HEK293T (cell line): ENCODE measurements around the gene ZBTB32.

ENCODE experiments used
- CTCF ChIA-PET: fragments of 350-600 bp; formaldehyde crosslinking; extraction: SDS; loops from one replicate; lab custom pipeline; 2021; ENCODE audit warnings: antibody characterized with exemption, inconsistent platforms; lab: Yijun Ruan, JAX
- POLR2A ChIA-PET: fragments of 350-600 bp; formaldehyde crosslinking; extraction: SDS; loops from one replicate; lab custom pipeline; 2020; ENCODE audit warnings: antibody characterized with exemption, inconsistent platforms; lab: Yijun Ruan, JAX
- DNase-seq: peaks from one replicate; pipeline ENCODE4 v3.0.0; 2012; ENCODE audit warnings: mixed read lengths; ENCODE audit errors: extremely low spot score
- ARNT ChIP-seq: fragments of 450-650 bp; IDR thresholded peaks from 2 replicates; pipeline ENCODE4 v1.6.1; 2017; ENCODE audit warnings: mild to moderate bottlenecking
- BHLHE40 ChIP-seq: fragments of 450-650 bp; IDR thresholded peaks from 2 replicates; pipeline ENCODE4 v1.6.1; 2016; ENCODE audit warnings: mild to moderate bottlenecking, moderate library complexity, borderline replicate concordance
- CTBP1 ChIP-seq: fragments of 450-650 bp; IDR thresholded peaks from 2 replicates; pipeline ENCODE4 v1.6.1; 2016; ENCODE audit warnings: borderline replicate concordance
- ELF4 ChIP-seq: fragments of 450-650 bp; IDR thresholded peaks from 2 replicates; pipeline ENCODE4 v1.6.1; 2017; ENCODE audit warnings: antibody characterized with exemption
- FOXA1 ChIP-seq: fragments of 450-650 bp; IDR thresholded peaks from 2 replicates; pipeline ENCODE4 v1.6.1; 2016; ENCODE audit warnings: mild to moderate bottlenecking
- FOXK2 ChIP-seq: fragments of 450-650 bp; IDR thresholded peaks from 2 replicates; pipeline ENCODE4 v1.6.1; 2016; ENCODE audit warnings: mild to moderate bottlenecking
- FOXM1 ChIP-seq: fragments of 450-650 bp; IDR thresholded peaks from 2 replicates; pipeline ENCODE4 v1.6.1; 2017; ENCODE audit warnings: mild to moderate bottlenecking, borderline replicate concordance
- HDGF ChIP-seq: fragments of 450-650 bp; IDR thresholded peaks from 2 replicates; pipeline ENCODE4 v1.6.1; 2017; ENCODE audit warnings: antibody characterized with exemption, borderline replicate concordance
- L3MBTL2 ChIP-seq: fragments of 450-650 bp; conservative IDR thresholded peaks from 2 replicates; pipeline ENCODE4 v1.6.1; 2016; ENCODE audit warnings: mild to moderate bottlenecking
- LEF1 ChIP-seq: fragments of 450-650 bp; IDR thresholded peaks from 2 replicates; pipeline ENCODE4 v1.6.1; 2017; ENCODE audit warnings: mild to moderate bottlenecking, borderline replicate concordance
- NFRKB ChIP-seq: fragments of 450-650 bp; IDR thresholded peaks from 2 replicates; pipeline ENCODE4 v1.6.1; 2016; ENCODE audit warnings: mild to moderate bottlenecking, moderate library complexity
- SP1 ChIP-seq: fragments of 450-650 bp; IDR thresholded peaks from 2 replicates; pipeline ENCODE4 v1.6.1; 2017
- SUZ12 ChIP-seq: fragments of 450-650 bp; IDR thresholded peaks from 2 replicates; pipeline ENCODE4 v1.6.1; 2016; ENCODE audit warnings: mild to moderate bottlenecking
- TARDBP ChIP-seq: fragments of 450-650 bp; IDR thresholded peaks from 2 replicates; pipeline ENCODE4 v1.6.1; 2016
- ZNF384 ChIP-seq: fragments of 450-650 bp; IDR thresholded peaks from 2 replicates; pipeline ENCODE4 v1.6.1; 2016
- TF ChIP-seq, protein P1 (sequence below): fragments of 450-650 bp; IDR thresholded peaks from 2 replicates; pipeline ENCODE4 v1.6.1; 2016

The ZBTB32 gene

DNA sequence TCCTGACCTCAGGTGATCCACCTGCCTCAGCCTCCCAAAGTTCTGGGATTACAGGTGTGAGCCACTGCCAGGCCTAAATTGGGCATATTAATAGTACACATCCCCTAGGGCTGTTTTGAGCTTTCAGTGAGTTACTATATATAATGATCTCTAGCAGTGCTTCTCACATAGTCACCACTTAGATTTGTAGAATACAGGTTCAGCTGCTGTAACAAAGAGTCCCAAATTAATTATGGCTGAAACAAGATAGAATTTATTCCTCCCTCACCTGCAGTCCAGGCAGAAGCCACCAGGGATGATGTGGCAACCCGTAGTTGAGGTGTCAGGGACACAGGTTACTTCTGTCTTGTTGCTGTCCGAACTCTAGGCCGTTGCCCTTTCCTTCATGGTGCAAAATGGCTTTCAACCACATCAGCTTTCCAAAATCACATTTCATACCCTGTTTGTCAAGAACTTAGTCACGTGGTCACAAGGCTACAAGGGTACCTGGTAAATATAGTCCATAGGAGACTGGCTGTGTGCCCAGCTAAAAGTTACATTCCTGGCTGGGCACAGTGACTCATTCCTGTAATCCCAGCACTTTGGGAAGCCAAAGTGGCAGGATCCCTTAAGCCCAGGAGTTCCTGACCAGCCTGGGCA, 56.5 kb downstream of the ZBTB32 start:
- CTCF ChIA-PET = no interaction called here

DNA sequence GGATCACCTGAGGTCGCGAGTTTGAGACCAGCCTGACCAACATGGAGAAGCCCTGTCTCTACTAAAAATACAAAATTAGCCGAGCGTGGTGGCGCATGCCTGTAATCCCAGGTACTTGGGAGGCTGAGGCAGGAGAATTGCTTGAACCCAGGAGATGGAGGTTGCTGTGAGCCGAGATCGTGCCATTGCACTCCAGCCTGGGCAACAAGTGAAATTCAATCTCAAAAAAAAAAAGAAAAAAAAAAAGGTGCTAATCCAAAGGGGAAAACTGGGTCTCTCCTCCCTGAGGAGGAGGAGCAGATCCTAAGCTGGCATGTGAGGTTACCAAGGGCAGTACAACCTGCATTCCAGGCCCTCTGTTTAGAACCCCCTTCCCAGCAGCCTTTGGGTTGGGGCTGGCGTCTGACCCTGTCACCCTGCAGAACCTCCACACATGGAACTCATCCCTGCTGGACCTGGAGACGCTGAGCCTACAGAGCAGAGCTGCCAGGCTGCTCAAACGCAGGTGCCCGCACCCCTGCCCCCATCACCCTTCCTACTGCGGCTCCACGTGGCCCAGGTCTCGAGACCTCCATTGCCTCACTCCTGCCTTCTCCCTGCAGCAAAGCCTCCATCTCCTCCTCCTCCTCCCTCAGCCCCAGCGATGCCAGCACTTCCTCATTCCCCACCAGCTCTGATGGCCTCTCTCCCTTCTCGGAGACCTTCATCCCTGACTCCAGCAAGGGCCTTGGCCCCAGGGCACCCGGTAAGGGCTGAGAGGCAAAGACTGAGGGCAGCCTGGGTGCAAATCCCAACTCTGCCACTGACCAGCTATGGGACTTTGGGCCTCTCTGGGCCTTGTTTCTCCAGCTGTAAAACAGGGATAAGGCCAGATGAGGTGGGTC, 60.3 kb downstream of the ZBTB32 start:
- DNase-seq = no peak
- POLR2A ChIA-PET = interaction anchor here (1.0 kb wide), 2 partner anchors 16 to 254 kb away, joined by 3 read pairs; partner anchors contain the start of gene LIN37
- CTCF ChIA-PET = interaction anchor here (0.6 kb wide), 1 partner anchor 483 kb away, joined by 3 read pairs; no protein-coding TSS in a partner anchor
- no peak for TF ChIP-seq ARNT
- TF ChIP-seq FOXM1 = no peak
- no peak for TF ChIP-seq SUZ12
- TF ChIP-seq HDGF = no peak
- TF ChIP-seq CTBP1 = no peak
- no peak for TF ChIP-seq FOXA1
- no peak for TF ChIP-seq LEF1
- TF ChIP-seq BHLHE40 = no peak
- TF ChIP-seq TARDBP = no peak
- TF ChIP-seq, protein P1, sequence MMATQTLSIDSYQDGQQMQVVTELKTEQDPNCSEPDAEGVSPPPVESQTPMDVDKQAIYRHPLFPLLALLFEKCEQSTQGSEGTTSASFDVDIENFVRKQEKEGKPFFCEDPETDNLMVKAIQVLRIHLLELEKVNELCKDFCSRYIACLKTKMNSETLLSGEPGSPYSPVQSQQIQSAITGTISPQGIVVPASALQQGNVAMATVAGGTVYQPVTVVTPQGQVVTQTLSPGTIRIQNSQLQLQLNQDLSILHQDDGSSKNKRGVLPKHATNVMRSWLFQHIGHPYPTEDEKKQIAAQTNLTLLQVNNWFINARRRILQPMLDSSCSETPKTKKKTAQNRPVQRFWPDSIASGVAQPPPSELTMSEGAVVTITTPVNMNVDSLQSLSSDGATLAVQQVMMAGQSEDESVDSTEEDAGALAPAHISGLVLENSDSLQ = no peak
- TF ChIP-seq SP1 = no peak
- no peak for TF ChIP-seq FOXK2

More for the DNA sequence above, 56.5 kb downstream of the ZBTB32 start:
- POLR2A ChIA-PET = no interaction called here
- TF ChIP-seq TARDBP (no peak), FOXA1 (no peak), ELF4 (no peak), LEF1 (no peak), ARNT (no peak), SP1 (no peak), ZNF384 (no peak), BHLHE40 (no peak), SUZ12 (no peak), HDGF (no peak), FOXK2 (no peak), FOXM1 (no peak), NFRKB (no peak), L3MBTL2 (no peak), CTBP1 (no peak)
- TF ChIP-seq, protein P1 = no peak
- no peak for DNase-seq
